MM.1S (cell line): ENCODE measurements around the gene SVOP.
"Not testable (repeated sequence)": the region's sequence is repeated elsewhere in the genome, so short reads cannot be mapped to it uniquely, and the experiment has no call there.

Experiments used
- EZH2 ChIP-seq: fragments of 300-600 bp; sonication (generic); optimal IDR thresholded peaks from 2 replicates; pipeline ENCODE3; 2017; ENCODE audit warnings: low read depth, mild to moderate bottlenecking, antibody characterized with exemption, low read length, mixed read lengths
- EZH2phosphoT487 ChIP-seq: fragments of 300-600 bp; sonication (generic); IDR thresholded peaks from 2 replicates; pipeline ENCODE4 v1.6.1; 2018; ENCODE audit warnings: antibody characterized with exemption, low read length
- TF ChIP-seq, protein P1 (sequence below): fragments of 300-600 bp; sonication (generic); IDR thresholded peaks from 2 replicates; pipeline ENCODE4 v1.5.1; 2016; ENCODE audit warnings: antibody characterized with exemption, low read length, mixed read lengths

DNA sequence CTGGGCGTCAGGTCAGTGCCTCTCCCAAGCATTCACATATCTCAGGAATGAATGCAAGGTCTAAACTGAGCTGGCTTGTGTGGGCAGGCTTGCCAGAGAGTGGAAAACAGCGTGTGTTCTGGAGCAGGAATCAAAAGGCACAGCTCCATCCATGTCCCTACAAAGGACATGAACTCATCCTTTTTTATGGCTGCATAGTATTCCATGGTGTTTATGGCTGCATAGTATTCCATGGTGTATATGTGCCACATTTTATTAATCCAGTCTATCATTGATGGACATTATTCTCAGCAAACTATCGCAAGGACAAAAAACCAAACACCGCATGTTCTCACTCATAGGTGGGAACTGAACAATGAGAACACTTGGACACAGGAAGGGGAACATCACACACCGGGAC, 30.8 kb downstream of the SVOP start:
- TF ChIP-seq, protein P1, sequence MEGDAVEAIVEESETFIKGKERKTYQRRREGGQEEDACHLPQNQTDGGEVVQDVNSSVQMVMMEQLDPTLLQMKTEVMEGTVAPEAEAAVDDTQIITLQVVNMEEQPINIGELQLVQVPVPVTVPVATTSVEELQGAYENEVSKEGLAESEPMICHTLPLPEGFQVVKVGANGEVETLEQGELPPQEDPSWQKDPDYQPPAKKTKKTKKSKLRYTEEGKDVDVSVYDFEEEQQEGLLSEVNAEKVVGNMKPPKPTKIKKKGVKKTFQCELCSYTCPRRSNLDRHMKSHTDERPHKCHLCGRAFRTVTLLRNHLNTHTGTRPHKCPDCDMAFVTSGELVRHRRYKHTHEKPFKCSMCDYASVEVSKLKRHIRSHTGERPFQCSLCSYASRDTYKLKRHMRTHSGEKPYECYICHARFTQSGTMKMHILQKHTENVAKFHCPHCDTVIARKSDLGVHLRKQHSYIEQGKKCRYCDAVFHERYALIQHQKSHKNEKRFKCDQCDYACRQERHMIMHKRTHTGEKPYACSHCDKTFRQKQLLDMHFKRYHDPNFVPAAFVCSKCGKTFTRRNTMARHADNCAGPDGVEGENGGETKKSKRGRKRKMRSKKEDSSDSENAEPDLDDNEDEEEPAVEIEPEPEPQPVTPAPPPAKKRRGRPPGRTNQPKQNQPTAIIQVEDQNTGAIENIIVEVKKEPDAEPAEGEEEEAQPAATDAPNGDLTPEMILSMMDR, result not testable (repeated sequence)
- not testable (repeated sequence) for TF ChIP-seq EZH2, EZH2phosphoT487
